ENCODE results near the gene AGAP3. TPM values are rescaled to one million over a fixed set of nuclear protein-coding genes. Genes with fewer than 3 reads are reported as not detected.

AGAP3 gene
- total RNA-seq, 1 experiment from 2014 or later: 63.3 TPM

Other genes starting within 250 kb of the AGAP3 start
- gene AOC1, start 234.0 kb upstream of the AGAP3 start, total RNA-seq (2014; rRNA removed; shearing (Covaris generic)): not detected in 2 replicates
- gene KCNH2, start 108.2 kb upstream of the AGAP3 start, total RNA-seq (2014; rRNA removed; shearing (Covaris generic)): 9.3 and 9.5 TPM in 2 replicates
- 15.5 and 16.5 TPM in 2 replicates for gene NOS3, start 95.5 kb upstream of the AGAP3 start, total RNA-seq (2014; rRNA removed; shearing (Covaris generic))
- 1.7 TPM in 2 replicates for gene ATG9B, start 62.0 kb upstream of the AGAP3 start, total RNA-seq (2014; rRNA removed; shearing (Covaris generic))
- gene ABCB8, start 58.0 kb upstream of the AGAP3 start, total RNA-seq (2014; rRNA removed; shearing (Covaris generic)): 26.7 and 29.7 TPM in 2 replicates
- gene ASIC3, start 37.9 kb upstream of the AGAP3 start, total RNA-seq (2014; rRNA removed; shearing (Covaris generic)): 1.4 and 1.6 TPM in 2 replicates
- 24.3 and 36.9 TPM in 2 replicates for gene CDK5, start 28.6 kb upstream of the AGAP3 start, total RNA-seq (2014; rRNA removed; shearing (Covaris generic))
- 85.7 and 105 TPM in 2 replicates for gene SLC4A2, start 26.9 kb upstream of the AGAP3 start, total RNA-seq (2014; rRNA removed; shearing (Covaris generic))
- gene FASTK, start 5.7 kb upstream of the AGAP3 start, total RNA-seq (2014; rRNA removed; shearing (Covaris generic)): 58.4 and 86.3 TPM in 2 replicates
- 67.4 and 73.4 TPM in 2 replicates for gene TMUB1, start 3.0 kb upstream of the AGAP3 start, total RNA-seq (2014; rRNA removed; shearing (Covaris generic))
- 0.62 TPM in 1 of 2 replicates, not detected in the other for gene GBX1, start 81.2 kb downstream of the AGAP3 start, total RNA-seq (2014; rRNA removed; shearing (Covaris generic))
- not detected in 2 replicates for gene ASB10, start 100.8 kb downstream of the AGAP3 start, total RNA-seq (2014; rRNA removed; shearing (Covaris generic))
- gene H2BK1, start 124.0 kb downstream of the AGAP3 start, total RNA-seq (2014; rRNA removed; shearing (Covaris generic)): 0.74 TPM in 1 of 2 replicates, not detected in the other
- 47.3 and 48.5 TPM in 2 replicates for gene ABCF2, start 140.7 kb downstream of the AGAP3 start, total RNA-seq (2014; rRNA removed; shearing (Covaris generic))
- gene CHPF2, start 146.0 kb downstream of the AGAP3 start, total RNA-seq (2014; rRNA removed; shearing (Covaris generic)): 24.7 and 25.0 TPM in 2 replicates
- 7.2 and 23.6 TPM in 2 replicates for gene SMARCD3, start 162.2 kb downstream of the AGAP3 start, total RNA-seq (2014; rRNA removed; shearing (Covaris generic))

Data from H7 (cell line).